ENCODE measurements around the gene ATG4A. TPM values are rescaled to one million over a fixed set of nuclear protein-coding genes. Genes with fewer than 3 reads are reported as not detected.

ATG4A gene
- total RNA-seq, 1 donor from 2014 or later = 18.3 TPM

- H3K36me3 ChIP-seq (ENCODE audit: control insufficient read depth in 3 of 3, insufficient read depth in 3 of 3, low read length in 3 of 3) = no peaks in the 10 kb centered on the region
- H3K27ac ChIP-seq (ENCODE audit: low read depth, low read length) = no peak overlapping the region
- no peaks in the 10 kb centered on the region for H3K9me3 ChIP-seq (ENCODE audit: control insufficient read depth in 3 of 3, low read length in 3 of 3)
- peaks cover 0 to 15% (median 0%) of the 10 kb centered on the region in 3 donors for H3K27me3 ChIP-seq (ENCODE audit: control insufficient read depth in 3 of 3, insufficient read depth in 3 of 3, low read length in 3 of 3)
- H3K4me3 ChIP-seq (ENCODE audit: low read length in 3 of 3) = no peak overlapping the region
- H3K4me1 ChIP-seq (ENCODE audit: control insufficient read depth in 3 of 3, insufficient read depth in 3 of 3, low read length in 3 of 3) = no peaks in the 10 kb centered on the region
- H3K9ac ChIP-seq (ENCODE audit: low read depth in 1 of 3, low read length in 3 of 3) = no peak overlapping the region
These were observed 71.9 kb downstream of the ATG4A start for GRCh38 chrX:108163333-108164082.

DNA sequence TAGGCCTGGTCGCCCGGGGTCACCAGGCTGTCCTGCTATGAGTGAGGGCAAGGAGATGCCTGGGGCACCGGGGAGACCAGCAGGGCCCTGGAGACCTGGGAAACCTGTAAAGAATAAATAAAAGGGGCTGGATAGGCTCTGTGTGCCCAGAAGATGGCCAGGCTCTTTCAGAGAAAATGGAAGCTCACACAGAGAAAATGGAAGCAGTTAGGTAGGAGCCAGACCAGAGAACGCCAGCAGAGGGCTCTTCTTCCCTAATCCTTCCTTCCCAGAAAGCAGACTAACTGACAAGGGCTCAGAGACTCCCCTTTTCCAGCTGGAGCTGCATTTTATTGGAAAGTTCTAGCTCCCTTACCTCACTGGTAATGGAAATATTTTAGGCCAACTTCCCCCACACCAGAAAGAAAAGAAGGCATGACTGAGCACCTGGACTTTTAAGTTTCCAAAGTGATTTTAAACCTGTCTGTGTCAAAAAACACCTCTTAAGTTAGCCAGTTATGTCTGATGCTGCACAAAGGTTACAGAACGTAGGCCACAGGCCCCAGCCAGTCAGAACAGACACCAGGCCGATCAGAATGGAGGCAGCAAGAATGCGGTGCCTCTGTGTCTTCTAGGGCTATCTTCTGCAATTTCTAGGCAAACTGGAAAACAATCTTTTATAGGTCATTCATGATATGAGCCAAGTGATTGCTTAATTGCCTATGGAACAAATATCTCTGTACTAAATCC, 74.0 kb downstream of the ATG4A start:
- Histone ChIP-seq H3K9me3 (ENCODE audit: control insufficient read depth in 3 of 3, low read length in 3 of 3) (no peaks in the 10 kb centered on the region), H3K36me3 (ENCODE audit: control insufficient read depth in 3 of 3, insufficient read depth in 3 of 3, low read length in 3 of 3) (no peaks in the 10 kb centered on the region), H3K27ac (ENCODE audit: low read depth, low read length) (no peak overlapping the region), H3K27me3 (ENCODE audit: control insufficient read depth in 3 of 3, insufficient read depth in 3 of 3, low read length in 3 of 3) (peaks cover 0 to 10% (median 0%) of the 10 kb centered on the region in 3 donors), H3K4me1 (ENCODE audit: control insufficient read depth in 3 of 3, insufficient read depth in 3 of 3, low read length in 3 of 3) (no peaks in the 10 kb centered on the region), H3K9ac (ENCODE audit: low read depth in 1 of 3, low read length in 3 of 3) (no peak overlapping the region), H3K4me3 (ENCODE audit: low read length in 3 of 3) (no peak overlapping the region)

DNA sequence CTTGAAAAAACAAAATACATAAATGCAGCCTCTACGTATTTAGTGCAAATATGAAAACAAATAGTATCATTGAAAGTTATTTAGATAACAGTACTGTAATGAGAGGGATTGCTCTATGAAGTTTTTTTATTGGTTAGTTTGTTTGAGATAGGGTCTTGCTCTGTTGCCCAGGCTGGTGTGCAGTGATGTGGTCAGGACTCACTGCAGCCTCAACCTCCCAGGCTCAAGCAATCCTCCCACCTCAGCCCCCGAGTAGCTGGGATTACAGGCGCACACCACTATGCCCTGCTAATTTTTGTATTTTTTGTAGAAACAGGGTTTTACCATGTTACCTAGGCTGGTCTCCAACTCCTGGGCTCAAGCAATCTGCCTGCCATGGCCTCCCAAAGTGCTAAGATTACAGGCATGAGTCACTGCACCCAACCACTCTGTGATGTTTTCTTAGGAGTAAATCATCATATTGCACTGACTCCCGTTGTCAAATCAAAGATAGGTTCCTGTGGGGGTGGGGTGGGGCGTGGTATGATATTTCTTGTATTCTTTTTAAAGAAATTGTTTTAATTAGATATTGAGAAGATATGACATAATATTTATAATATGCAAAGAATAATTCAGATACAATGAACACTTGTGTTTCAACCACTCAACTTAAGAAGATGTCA, 75.8 kb downstream of the ATG4A start:
- peaks cover 0 to 10% (median 0%) of the 10 kb centered on the region in 3 donors for H3K27me3 ChIP-seq (ENCODE audit: control insufficient read depth in 3 of 3, insufficient read depth in 3 of 3, low read length in 3 of 3)
- no peaks in the 10 kb centered on the region for H3K9me3 ChIP-seq (ENCODE audit: control insufficient read depth in 3 of 3, low read length in 3 of 3)
- no peak overlapping the region for H3K9ac ChIP-seq (ENCODE audit: low read depth in 1 of 3, low read length in 3 of 3)
- H3K36me3 ChIP-seq (ENCODE audit: control insufficient read depth in 3 of 3, insufficient read depth in 3 of 3, low read length in 3 of 3) = no peaks in the 10 kb centered on the region
- H3K4me1 ChIP-seq (ENCODE audit: control insufficient read depth in 3 of 3, insufficient read depth in 3 of 3, low read length in 3 of 3) = no peaks in the 10 kb centered on the region
- no peak overlapping the region for H3K27ac ChIP-seq (ENCODE audit: low read depth, low read length)
- no peak overlapping the region for H3K4me3 ChIP-seq (ENCODE audit: low read length in 3 of 3)

- H3K4me3 ChIP-seq (ENCODE audit: low read length in 3 of 3) = no peak overlapping the region
- peaks cover 0 to 6% (median 0%) of the 10 kb centered on the region in 3 donors for H3K27me3 ChIP-seq (ENCODE audit: control insufficient read depth in 3 of 3, insufficient read depth in 3 of 3, low read length in 3 of 3)
- no peak overlapping the region for H3K9ac ChIP-seq (ENCODE audit: low read depth in 1 of 3, low read length in 3 of 3)
- no peaks in the 10 kb centered on the region for H3K9me3 ChIP-seq (ENCODE audit: control insufficient read depth in 3 of 3, low read length in 3 of 3)
- H3K4me1 ChIP-seq (ENCODE audit: control insufficient read depth in 3 of 3, insufficient read depth in 3 of 3, low read length in 3 of 3) = no peaks in the 10 kb centered on the region
- H3K36me3 ChIP-seq (ENCODE audit: control insufficient read depth in 3 of 3, insufficient read depth in 3 of 3, low read length in 3 of 3) = no peaks in the 10 kb centered on the region
- H3K27ac ChIP-seq (ENCODE audit: low read depth, low read length) = no peak overlapping the region
These were observed 77.6 kb downstream of the ATG4A start for GRCh38 chrX:108168961-108169740.

- Histone ChIP-seq H3K9ac (ENCODE audit: low read depth in 1 of 3, low read length in 3 of 3) (no peak overlapping the region), H3K9me3 (ENCODE audit: control insufficient read depth in 3 of 3, low read length in 3 of 3) (no peaks in the 10 kb centered on the region), H3K27me3 (ENCODE audit: control insufficient read depth in 3 of 3, insufficient read depth in 3 of 3, low read length in 3 of 3) (peaks cover 0 to 9% (median 0%) of the 10 kb centered on the region in 3 donors), H3K4me1 (ENCODE audit: control insufficient read depth in 3 of 3, insufficient read depth in 3 of 3, low read length in 3 of 3) (no peaks in the 10 kb centered on the region), H3K36me3 (ENCODE audit: control insufficient read depth in 3 of 3, insufficient read depth in 3 of 3, low read length in 3 of 3) (no peaks in the 10 kb centered on the region), H3K4me3 (ENCODE audit: low read length in 3 of 3) (no peak overlapping the region), H3K27ac (ENCODE audit: low read depth, low read length) (no peak overlapping the region)
These were observed 78.2 kb downstream of the ATG4A start for GRCh38 chrX:108169768-108170167.

DNA sequence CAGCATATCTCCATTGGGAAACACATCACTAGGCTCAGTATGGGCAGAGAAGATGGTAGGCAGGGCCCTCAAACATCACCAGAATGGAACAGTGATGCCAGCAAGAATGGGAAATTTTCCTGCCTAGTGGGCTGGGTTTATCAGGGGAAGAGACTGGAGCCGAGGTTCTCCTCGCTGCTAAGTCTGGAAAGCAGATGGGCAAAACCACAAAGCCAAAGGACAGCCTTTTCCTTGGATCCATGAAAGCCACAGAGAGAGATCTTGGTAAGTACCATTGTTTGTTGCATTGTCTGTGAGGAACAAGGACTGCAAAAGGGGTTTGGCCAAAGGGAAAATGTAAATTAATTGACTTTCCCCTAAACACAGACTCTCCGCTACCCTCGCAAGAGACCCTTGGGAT, 80.1 kb downstream of the ATG4A start:
- no peak overlapping the region for H3K4me3 ChIP-seq (ENCODE audit: low read length in 3 of 3)
- no peaks in the 10 kb centered on the region for H3K36me3 ChIP-seq (ENCODE audit: control insufficient read depth in 3 of 3, insufficient read depth in 3 of 3, low read length in 3 of 3)
- H3K9me3 ChIP-seq (ENCODE audit: control insufficient read depth in 3 of 3, low read length in 3 of 3) = no peaks in the 10 kb centered on the region
- H3K4me1 ChIP-seq (ENCODE audit: control insufficient read depth in 3 of 3, insufficient read depth in 3 of 3, low read length in 3 of 3) = no peaks in the 10 kb centered on the region
- peaks cover 0 to 13% (median 0%) of the 10 kb centered on the region in 3 donors for H3K27me3 ChIP-seq (ENCODE audit: control insufficient read depth in 3 of 3, insufficient read depth in 3 of 3, low read length in 3 of 3)
- H3K9ac ChIP-seq (ENCODE audit: low read depth in 1 of 3, low read length in 3 of 3) = no peak overlapping the region
- no peak overlapping the region for H3K27ac ChIP-seq (ENCODE audit: low read depth, low read length)

DNA sequence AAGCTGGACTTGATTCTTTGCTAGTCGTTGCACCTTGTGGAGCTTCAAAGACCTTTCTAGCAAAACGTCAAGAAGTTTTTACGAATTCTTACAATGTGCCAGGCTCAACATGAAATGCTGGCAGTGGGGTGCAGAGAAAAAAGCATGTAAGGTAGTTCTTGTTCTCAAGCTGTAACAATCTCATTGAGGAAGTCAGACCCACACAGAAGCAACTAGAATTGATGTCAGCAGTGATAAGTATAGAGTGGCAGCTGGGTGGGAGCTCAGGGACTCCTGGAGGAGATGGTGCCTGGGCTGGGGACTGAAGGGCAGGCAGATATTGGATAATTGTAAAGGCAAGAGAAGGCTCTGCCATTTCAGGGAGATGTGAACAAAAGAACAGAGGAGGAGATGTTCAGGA, 82.3 kb downstream of the ATG4A start:
- Histone ChIP-seq H3K27me3 (ENCODE audit: control insufficient read depth in 3 of 3, insufficient read depth in 3 of 3, low read length in 3 of 3) (peaks cover 0 to 13% (median 0%) of the 10 kb centered on the region in 3 donors), H3K9me3 (ENCODE audit: control insufficient read depth in 3 of 3, low read length in 3 of 3) (no peaks in the 10 kb centered on the region), H3K4me1 (ENCODE audit: control insufficient read depth in 3 of 3, insufficient read depth in 3 of 3, low read length in 3 of 3) (no peaks in the 10 kb centered on the region), H3K4me3 (ENCODE audit: low read length in 3 of 3) (no peak overlapping the region), H3K27ac (ENCODE audit: low read depth, low read length) (no peak overlapping the region), H3K36me3 (ENCODE audit: control insufficient read depth in 3 of 3, insufficient read depth in 3 of 3, low read length in 3 of 3) (no peaks in the 10 kb centered on the region), H3K9ac (ENCODE audit: low read depth in 1 of 3, low read length in 3 of 3) (no peak overlapping the region)

- Histone ChIP-seq H3K27me3 (ENCODE audit: control insufficient read depth in 3 of 3, insufficient read depth in 3 of 3, low read length in 3 of 3) (peaks cover 0 to 14% (median 0%) of the 10 kb centered on the region in 3 donors), H3K9ac (ENCODE audit: low read depth in 1 of 3, low read length in 3 of 3) (no peak overlapping the region), H3K4me3 (ENCODE audit: low read length in 3 of 3) (no peak overlapping the region), H3K4me1 (ENCODE audit: control insufficient read depth in 3 of 3, insufficient read depth in 3 of 3, low read length in 3 of 3) (no peaks in the 10 kb centered on the region), H3K36me3 (ENCODE audit: control insufficient read depth in 3 of 3, insufficient read depth in 3 of 3, low read length in 3 of 3) (no peaks in the 10 kb centered on the region), H3K27ac (ENCODE audit: low read depth, low read length) (no peak overlapping the region), H3K9me3 (ENCODE audit: control insufficient read depth in 3 of 3, low read length in 3 of 3) (no peaks in the 10 kb centered on the region)
These were observed 86.0 kb downstream of the ATG4A start for GRCh38 chrX:108177351-108178142.

GRCh38 chrX:108178143-108178498, 86.5 kb downstream of the ATG4A start:
- no peak overlapping the region for H3K4me3 ChIP-seq (ENCODE audit: low read length in 3 of 3)
- H3K4me1 ChIP-seq (ENCODE audit: control insufficient read depth in 3 of 3, insufficient read depth in 3 of 3, low read length in 3 of 3) = no peaks in the 10 kb centered on the region
- no peaks in the 10 kb centered on the region for H3K9me3 ChIP-seq (ENCODE audit: control insufficient read depth in 3 of 3, low read length in 3 of 3)
- H3K36me3 ChIP-seq (ENCODE audit: control insufficient read depth in 3 of 3, insufficient read depth in 3 of 3, low read length in 3 of 3) = no peaks in the 10 kb centered on the region
- no peak overlapping the region for H3K9ac ChIP-seq (ENCODE audit: low read depth in 1 of 3, low read length in 3 of 3)
- no peak overlapping the region for H3K27ac ChIP-seq (ENCODE audit: low read depth, low read length)
- peaks cover 0 to 14% (median 0%) of the 10 kb centered on the region in 3 donors for H3K27me3 ChIP-seq (ENCODE audit: control insufficient read depth in 3 of 3, insufficient read depth in 3 of 3, low read length in 3 of 3)

All from skeletal muscle tissue (tissue), 4 donors.